ENCODE measurements around the gene CNKSR1.

The CNKSR1 gene

DNA sequence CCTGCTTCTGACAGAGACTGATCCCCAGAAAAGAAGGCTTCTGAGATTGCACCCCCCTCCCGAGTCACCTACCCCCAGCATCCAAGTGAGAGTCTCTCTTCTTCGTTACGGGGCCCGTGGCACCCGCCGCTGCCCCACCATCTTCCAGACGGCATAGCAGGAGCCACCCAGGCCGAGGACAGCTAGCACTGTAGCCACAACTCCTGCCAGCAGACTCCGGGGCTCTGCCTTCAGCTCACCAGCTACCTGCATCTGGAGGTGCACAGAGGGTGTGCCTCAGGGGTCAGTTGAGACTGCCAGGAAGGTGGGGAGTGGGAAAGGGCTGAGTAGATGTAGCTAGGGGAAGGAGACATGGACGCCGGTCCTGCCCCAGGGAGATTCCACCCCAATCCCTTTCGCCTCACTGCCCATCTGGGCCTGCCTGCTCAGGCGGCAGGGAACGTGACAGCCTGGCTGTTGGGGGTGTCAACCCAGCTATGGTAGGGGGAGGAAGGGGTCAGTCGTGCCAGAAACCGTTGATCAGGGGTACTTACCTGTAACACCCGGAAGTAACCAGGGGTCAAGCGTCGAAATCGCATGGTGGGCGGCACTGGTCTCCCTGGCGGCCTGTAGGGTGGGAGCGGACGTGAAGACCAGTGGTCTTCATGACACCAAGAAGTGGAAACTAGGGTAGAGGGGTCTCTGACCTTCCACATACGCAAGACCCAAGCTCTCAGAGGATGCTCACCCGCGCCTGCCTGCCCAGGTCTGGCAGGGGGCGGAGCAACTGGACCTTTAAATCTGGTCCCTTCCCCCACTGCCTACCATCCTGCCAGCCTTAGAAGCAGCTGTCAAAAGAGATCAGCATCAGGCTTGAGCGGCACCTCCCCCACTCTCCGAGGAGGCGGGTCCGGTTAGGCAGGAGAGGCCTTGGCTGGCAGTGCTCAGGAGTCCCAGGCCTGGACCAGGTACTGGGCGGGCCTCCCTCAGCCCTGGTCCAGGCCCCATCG lies 5.9 kb upstream of the CNKSR1 start, which contains the start of gene ZNF593OS:
ZNF593OS (minus strand) TSS at position 749 of the 989 bp plus-strand sequence; CDS start at position 578, 171 bp downstream.
- TF ChIP-seq, protein P1, sequence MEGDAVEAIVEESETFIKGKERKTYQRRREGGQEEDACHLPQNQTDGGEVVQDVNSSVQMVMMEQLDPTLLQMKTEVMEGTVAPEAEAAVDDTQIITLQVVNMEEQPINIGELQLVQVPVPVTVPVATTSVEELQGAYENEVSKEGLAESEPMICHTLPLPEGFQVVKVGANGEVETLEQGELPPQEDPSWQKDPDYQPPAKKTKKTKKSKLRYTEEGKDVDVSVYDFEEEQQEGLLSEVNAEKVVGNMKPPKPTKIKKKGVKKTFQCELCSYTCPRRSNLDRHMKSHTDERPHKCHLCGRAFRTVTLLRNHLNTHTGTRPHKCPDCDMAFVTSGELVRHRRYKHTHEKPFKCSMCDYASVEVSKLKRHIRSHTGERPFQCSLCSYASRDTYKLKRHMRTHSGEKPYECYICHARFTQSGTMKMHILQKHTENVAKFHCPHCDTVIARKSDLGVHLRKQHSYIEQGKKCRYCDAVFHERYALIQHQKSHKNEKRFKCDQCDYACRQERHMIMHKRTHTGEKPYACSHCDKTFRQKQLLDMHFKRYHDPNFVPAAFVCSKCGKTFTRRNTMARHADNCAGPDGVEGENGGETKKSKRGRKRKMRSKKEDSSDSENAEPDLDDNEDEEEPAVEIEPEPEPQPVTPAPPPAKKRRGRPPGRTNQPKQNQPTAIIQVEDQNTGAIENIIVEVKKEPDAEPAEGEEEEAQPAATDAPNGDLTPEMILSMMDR (conservative IDR thresholded peaks at IDR 0.05; ENCODE audit: low read depth, low read length) = no peak

DNA sequence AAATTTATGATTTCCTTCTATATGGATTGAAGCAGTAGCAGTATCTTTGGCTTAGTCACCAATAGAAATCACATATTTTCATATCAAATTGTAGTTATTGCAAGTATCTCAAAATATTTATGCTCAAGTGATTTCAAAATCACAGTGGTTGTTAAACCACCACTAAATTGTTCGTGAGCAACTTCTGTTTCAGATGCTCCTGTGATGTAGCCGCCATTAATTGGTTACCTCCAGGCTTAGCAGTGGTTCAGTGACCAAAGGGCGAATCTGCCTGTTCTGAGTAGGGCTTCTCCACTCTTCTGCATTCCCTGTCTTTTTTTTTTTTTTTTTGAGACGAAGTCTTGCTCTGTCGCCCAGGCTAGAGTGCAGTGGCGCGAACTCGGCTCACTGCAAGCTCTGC lies 1.9 kb upstream of the CNKSR1 start:
- DNase-seq (ENCODE audit: low read depth) = no peak
- TF ChIP-seq, protein P1 (conservative IDR thresholded peaks at IDR 0.05; ENCODE audit: low read depth, low read length) = no peak
- no peak overlapping the region for H3K4me3 ChIP-seq (ENCODE audit: low read depth, low read length)

More for the DNA sequence above, 5.9 kb upstream of the CNKSR1 start, which contains the start of gene ZNF593OS:
- peak within 1 kb of the TSS; percentile 91 for H3K4me3 ChIP-seq (ENCODE audit: low read depth, low read length)
- no peak for DNase-seq (ENCODE audit: low read depth)

DNA sequence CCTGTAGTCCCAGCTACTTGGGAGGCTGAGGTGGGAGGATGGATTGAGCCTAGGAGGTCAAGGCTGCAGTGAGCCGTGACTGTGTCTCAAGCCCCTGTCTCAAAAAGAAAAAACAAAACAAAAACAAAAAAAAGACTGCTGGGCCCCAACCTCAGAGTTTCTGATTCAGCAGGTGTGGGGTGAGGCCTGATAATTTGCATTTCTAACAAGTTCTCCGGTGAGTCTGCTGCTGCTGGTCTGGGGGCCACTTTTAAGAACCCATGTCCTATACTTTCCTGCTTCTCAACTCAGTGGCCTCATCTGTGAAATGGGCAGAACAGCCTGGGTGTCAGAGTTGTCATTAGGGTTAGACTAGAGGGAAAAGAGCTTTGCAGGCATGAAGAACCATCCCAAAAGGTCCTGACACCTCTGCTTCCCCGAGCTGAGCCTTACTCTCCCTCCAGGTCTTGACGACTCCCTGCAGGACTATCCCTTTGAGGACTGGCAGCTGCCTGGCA lies 2.8 kb downstream of the CNKSR1 start:
- no peak overlapping the region for H3K4me3 ChIP-seq (ENCODE audit: low read depth, low read length)
- TF ChIP-seq, protein P1 (conservative IDR thresholded peaks at IDR 0.05; ENCODE audit: low read depth, low read length) = no peak
- no peak for DNase-seq (ENCODE audit: low read depth)

DNA sequence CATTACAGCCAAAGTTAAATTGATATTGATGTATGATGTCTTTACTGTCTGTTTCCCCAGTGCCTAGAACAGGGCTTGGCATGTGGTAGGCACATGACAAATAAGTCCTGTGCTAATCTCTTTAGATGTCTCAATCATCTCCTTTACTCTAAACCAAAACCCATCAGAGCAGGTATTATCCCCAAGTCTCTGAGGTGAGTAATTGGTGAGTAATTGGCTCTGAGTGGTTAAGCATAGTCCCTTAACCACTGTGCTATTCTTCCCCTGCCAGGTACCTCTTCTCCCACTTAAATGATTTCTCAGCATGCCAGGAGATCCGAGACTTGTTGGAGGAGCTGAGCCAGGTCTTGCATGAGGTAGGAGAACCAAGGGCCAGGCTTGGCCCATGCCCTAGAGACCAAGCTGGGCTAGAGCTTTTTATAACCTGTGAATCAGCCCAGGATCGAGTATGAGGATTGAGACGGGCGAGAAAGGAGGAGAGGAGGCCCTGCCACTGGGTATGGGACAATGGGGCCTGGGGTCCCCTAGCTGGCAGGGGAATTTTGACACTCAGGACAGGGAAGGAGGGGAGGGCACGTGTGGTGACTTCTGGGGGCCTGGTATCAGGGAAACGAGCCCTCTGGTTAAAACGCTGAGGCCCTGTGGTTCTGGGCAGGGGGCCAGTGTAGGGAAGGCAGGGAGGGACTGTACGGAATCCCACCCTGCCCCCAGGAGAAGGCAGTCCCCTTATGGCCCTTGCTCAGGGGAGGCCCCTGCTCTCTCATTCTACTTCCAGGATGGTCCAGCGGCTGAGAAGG lies 4.5 kb downstream of the CNKSR1 start:
- TF ChIP-seq, protein P1 (conservative IDR thresholded peaks at IDR 0.05; ENCODE audit: low read depth, low read length) = no peak
- no peak for DNase-seq (ENCODE audit: low read depth)
- no peak overlapping the region for H3K4me3 ChIP-seq (ENCODE audit: low read depth, low read length)

DNA sequence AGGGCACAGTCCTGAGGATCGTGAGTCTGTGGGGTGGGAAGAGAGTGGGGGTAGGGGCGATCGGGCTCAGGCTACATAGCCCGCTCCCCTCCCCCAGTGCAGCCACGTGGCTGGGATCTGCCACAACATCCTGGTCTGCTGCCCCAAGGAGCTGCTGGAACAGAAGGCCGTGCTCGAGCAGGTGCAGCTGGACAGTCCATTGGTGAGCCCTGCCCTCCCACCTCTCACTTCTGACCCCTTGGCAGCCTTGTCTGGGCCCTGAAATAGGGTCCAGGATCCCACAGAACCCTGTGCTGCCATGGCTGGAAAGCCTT lies 5.0 kb downstream of the CNKSR1 start:
- H3K4me3 ChIP-seq (ENCODE audit: low read depth, low read length) = no peak overlapping the region
- TF ChIP-seq, protein P1 (conservative IDR thresholded peaks at IDR 0.05; ENCODE audit: low read depth, low read length) = no peak
- no peak for DNase-seq (ENCODE audit: low read depth)

GRCh38 chr1:26184086-26184485 lies 6.8 kb downstream of the CNKSR1 start:
- TF ChIP-seq, protein P1 (conservative IDR thresholded peaks at IDR 0.05; ENCODE audit: low read depth, low read length) = no peak
- H3K4me3 ChIP-seq (ENCODE audit: low read depth, low read length) = no peak overlapping the region
- DNase-seq (ENCODE audit: low read depth) = no peak
